Activated CD4-positive, CD25-positive, alpha-beta regulatory T cell (primary cell): ENCODE measurements around the gene CLCN7.

Experiments used
- DNase-seq, 4 experiments: peaks; one replicate each; lab custom pipeline; 2025; lab: John Stamatoyannopoulos, UW

Gene CLCN7

GRCh38 chr16:1430759-1431496 lies 43.9 kb downstream of the CLCN7 start, which contains the start of gene PERCC1:
Gene PERCC1 (plus strand): TSS chr16:1431078. CDS start chr16:1432594, 1,516 bp downstream.
- DNase-seq = no peak

- DNase-seq = no peak
Measured at GRCh38 chr16:1430214-1430758, 44.5 kb downstream of the CLCN7 start.

- DNase-seq = no peak
Measured at GRCh38 chr16:1429631-1430030, 45.2 kb downstream of the CLCN7 start.

- DNase-seq = no peak
Measured at GRCh38 chr16:1429012-1429411, 45.8 kb downstream of the CLCN7 start.

GRCh38 chr16:1428511-1428910 lies 46.3 kb downstream of the CLCN7 start:
- DNase-seq = peak in 1 of 4 experiments; percentile 18

- no peak for DNase-seq
Measured at GRCh38 chr16:1427473-1428461, 47.1 kb downstream of the CLCN7 start.

- DNase-seq = no peak
Measured at GRCh38 chr16:1426734-1427471, 47.9 kb downstream of the CLCN7 start.

- DNase-seq = no peak
Measured at GRCh38 chr16:1425616-1426370, 49.0 kb downstream of the CLCN7 start.

- no peak for DNase-seq
Measured at GRCh38 chr16:1424028-1424427, 50.8 kb downstream of the CLCN7 start.

- DNase-seq = no peak
Measured at GRCh38 chr16:1422076-1422475, 52.8 kb downstream of the CLCN7 start.

- no peak for DNase-seq
Measured at GRCh38 chr16:1420111-1420539, 54.7 kb downstream of the CLCN7 start.

GRCh38 chr16:1416521-1416941 lies 58.3 kb downstream of the CLCN7 start:
- no peak for DNase-seq

- peak; percentile 59 to 84 (median 72) for DNase-seq
Measured at GRCh38 chr16:1414532-1415260, 60.1 kb downstream of the CLCN7 start, which contains the start of gene UNKL. Gene UNKL (minus strand): TSS chr16:1414704. CDS start chr16:1414691, 13 bp downstream.

GRCh38 chr16:1413684-1414531 lies 60.9 kb downstream of the CLCN7 start:
- DNase-seq = peak; percentile 42 to 61 (median 56)

GRCh38 chr16:1412847-1413246 lies 62.0 kb downstream of the CLCN7 start:
- DNase-seq = no peak

GRCh38 chr16:1408171-1408837 lies 66.5 kb downstream of the CLCN7 start:
- DNase-seq = peak; percentile 91 to 96 (median 94)

GRCh38 chr16:1407753-1408152 lies 67.1 kb downstream of the CLCN7 start:
- no peak for DNase-seq

GRCh38 chr16:1403733-1404132 lies 71.1 kb downstream of the CLCN7 start:
- DNase-seq = no peak

GRCh38 chr16:1403036-1403435 lies 71.8 kb downstream of the CLCN7 start:
- DNase-seq = no peak
